Measurements from ENCODE around the gene TOX3. TPM values are rescaled to one million over a fixed set of nuclear protein-coding genes. Genes with fewer than 3 reads are reported as not detected.

Gene TOX3
- polyA plus RNA-seq, 3 donors, result 32.6 to 33.6 (median 32.8) TPM

DNA sequence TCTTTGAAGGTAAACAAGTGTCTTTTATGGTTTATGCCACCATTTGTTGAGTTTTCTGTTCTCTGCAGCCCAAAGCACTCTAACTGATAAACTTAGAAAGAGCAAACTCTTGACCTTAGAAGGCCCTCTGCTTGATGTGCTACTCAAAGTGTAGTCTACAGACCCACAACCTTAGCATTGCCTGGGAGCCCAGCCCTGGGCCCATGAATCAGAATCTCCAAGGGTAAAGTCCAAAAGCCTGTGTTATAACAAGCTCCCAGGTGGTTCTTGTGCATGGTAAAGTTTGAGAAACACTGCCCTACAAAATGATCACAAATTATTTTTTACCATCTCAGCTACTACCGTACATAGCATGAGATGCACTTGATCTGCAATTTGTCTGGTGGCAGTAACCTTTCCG, 6.0 kb downstream of the TOX3 start:
- no peak for DNase-seq (ENCODE audit: low read depth in 3 of 3, low spot score in 2 of 3)

DNA sequence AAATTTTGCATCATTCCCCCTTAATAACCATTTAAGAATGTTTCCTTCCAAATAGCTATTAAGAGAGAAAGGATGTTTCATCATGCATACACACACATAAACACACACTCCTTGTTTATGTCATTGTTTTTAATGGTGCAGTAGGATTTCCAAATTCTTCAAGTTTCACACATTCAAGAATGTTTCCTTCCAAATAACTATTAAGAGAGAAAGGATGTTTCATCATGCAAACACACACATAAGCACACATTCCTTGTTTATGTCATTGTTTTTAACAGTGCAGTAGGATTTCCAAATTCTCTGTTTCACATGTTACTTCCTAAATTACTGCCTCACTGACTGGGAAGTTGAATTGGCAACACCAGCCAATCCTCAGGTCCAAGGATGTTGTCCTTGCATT, 7.8 kb downstream of the TOX3 start:
- no peak for DNase-seq (ENCODE audit: low read depth in 3 of 3, low spot score in 2 of 3)

DNA sequence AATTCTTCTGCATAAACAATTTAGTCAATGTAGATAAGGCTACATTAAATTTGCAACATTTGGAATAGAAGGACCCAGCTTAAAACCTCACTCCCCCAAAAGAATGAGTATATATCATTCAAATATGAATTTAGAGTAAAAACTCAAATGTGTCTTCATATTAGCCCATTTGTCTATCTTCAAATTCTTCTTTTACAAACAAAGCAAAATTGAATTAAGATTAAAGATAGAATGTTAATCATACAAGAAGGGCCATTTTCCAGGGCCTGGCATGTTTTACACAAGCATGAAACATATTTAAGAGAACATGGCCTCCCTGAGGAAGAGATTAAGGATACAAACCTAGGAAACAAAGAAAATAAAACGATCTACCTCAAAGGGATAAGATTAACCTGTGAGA, 8.4 kb downstream of the TOX3 start:
- no peak for DNase-seq (ENCODE audit: low read depth in 3 of 3, low spot score in 2 of 3)

DNA sequence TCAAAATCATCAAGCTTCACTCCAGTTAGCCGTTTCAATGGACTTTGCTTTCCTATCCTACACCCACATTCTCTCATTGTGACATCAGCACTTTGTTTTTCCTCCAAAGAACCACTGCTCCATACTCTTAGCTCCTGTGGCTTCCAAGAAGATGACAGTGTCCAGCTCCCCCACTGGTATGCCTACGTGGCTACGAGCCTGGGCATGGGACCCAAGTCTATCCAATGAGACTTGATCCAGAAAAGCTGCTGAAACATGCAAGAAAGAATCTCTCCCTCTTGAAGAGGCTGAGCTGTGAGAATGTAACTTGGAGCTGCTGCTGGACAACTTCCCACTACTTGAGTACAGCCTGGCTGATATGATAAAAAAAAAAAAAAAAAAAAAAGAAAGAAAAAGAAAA, 9.4 kb downstream of the TOX3 start:
- DNase-seq (ENCODE audit: low read depth in 3 of 3, low spot score in 2 of 3), result no peak

DNA sequence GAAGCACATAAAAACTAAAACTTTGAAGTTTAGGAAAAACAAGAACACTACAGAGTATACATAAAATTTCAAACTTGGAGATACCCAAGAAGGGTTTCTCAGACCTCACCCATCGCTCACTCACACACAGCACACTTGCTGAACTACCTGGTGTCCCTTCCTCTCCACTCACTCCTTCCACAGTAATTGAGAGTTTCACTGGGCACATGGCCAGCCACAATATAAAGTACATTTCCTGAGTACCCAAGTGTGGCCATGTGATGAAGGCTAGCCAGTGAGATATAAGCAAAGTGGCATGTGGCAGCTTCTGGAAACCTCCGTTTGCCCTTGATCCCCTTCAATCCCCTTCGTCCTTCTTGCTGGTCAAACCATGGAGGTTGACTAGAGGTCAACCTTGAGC, 11.9 kb downstream of the TOX3 start:
- DNase-seq (ENCODE audit: low read depth in 3 of 3, low spot score in 2 of 3), result no peak

DNA sequence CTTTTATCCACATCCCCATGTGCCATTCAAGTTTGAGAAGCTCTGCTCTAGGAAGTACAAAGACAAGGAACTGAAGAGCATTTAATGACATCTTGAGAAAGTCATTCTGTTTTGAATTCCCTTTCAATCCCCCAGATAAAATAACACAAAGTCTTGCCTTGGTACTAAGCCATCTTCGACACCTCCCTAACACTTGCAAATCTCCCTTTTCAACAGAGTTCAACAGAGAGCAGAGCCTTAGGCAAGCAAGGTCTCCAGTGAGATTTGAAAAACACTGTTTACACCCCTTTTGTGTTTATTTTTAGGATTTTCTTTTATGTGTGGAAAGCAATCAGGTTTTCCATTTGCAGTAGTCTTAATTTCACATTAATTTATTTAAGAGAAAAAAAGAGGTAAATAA, 13.6 kb downstream of the TOX3 start:
- DNase-seq (ENCODE audit: low read depth in 3 of 3, low spot score in 2 of 3), result no peak

DNA sequence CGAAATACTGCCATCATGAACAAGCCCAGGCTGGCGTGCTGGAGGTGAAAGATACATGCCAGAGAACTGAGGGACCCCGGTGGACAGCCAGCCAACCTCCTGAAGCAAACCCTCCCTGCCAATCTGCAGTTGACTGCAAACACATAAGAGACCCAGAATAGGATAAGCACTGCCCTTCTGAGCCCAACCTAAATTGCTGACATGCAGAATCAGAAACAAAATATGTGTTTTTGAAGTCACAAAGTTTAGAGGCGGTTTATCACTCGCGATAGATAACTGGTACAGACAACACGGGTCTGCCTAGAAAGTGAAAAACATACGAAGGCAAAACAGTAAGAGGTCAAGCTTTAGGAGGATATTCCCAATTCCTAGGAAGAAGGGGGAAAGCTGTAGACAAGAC, 14.6 kb downstream of the TOX3 start:
- DNase-seq (ENCODE audit: low read depth in 3 of 3, low spot score in 2 of 3), result no peak

DNA sequence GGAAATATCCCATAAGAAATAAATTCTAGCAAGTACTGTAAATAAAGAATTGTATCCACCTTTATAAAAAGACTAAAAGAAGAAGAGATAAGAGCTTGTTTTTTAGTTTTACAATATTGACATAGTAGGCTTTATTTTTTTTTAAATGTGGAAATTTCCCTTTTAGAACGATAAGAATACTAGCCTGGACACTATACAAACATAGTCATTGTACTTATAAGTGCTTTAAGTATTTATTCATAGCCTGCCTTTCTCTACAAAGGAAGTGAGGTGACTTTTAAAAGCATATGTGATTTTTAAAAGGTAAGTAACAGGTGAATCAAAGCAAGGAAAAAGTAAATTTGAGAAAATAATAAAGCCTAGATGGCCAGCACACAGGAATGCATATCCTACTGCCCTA, 17.7 kb downstream of the TOX3 start:
- DNase-seq (ENCODE audit: low read depth in 3 of 3, low spot score in 2 of 3), result no peak

DNA sequence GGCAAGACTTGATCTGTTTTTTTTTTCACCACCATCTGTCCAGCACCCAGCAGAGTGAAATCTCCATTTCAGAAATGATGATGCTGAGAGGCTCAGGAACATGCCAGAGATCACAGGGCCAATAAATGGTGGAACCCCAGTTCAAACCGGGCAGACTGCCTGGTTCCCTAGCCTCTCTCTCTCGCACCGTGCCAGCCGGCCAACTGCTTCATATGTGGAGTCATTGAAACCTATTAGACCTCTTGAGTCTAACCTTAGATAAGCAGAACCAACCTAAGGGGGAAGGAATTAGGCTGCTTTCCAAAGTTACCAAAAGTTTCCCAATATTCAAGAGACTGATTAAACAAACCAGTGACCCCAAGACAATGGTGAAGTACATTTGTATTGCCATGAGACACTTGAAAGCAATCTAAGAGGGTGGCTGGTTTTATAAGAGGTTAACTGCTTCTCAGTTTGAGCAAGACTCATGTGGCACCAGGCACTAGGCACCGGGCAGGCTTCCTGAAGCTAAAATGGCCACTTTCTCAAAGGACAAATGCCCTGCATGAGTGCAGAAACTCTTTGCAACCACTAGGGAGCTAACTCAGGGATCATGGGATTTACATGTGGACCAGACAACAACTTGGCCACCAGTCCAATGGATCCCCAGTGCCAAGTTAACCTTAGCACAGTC, 18.4 kb downstream of the TOX3 start:
- no peak for DNase-seq (ENCODE audit: low read depth in 3 of 3, low spot score in 2 of 3)

DNA sequence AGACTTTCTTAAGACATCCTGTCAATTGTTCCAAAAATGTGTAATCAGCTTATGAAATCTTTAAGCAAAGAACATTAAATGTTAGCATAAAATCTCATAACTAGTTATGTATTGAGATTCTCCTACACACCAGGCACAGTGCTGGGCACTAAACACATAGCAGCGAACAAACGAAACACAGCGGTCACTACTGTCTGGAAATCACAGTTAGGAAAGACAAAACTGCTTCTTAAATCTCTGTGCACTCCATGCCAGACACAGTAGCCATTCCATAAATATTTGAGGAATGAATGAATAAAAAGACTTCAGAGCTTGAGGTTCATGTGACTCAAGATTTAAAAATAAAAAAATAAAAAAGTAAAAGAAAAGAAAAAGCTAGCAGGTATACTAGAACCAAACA, 20.1 kb downstream of the TOX3 start:
- DNase-seq (ENCODE audit: low read depth in 3 of 3, low spot score in 2 of 3), result no peak

DNA sequence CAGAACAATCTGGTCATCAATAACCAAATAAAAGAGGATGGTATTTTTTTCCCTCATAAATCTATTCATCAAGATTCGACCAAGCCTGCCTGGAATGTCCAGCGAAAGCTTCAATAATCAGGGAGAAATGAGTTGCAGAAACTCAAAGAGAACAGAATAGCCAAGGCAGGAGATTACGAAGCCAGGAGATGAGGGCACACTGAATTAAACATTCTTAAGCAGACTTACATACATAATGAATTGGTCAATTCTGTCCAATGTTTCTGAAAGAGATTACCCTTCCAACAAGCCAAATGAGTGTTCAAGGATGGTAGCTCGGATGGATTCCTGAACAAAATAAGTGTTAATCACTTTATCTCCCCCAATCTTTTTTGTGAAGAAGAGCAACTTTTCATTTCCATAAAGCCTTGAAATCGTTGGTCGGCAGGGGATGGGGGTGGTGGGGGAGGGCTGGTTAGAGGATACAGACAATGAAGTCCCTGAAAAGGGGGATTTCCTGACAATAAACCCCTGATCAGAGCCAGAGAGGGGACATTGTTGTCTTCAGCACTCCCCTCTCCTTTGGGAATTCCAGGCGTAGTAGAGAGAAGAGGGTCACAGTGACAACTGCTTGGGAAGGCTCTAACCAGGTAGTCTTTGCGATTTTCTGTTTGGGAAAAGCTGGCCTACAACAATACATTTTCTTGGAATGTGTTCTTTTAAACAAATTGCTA, 20.7 kb downstream of the TOX3 start:
- no peak for DNase-seq (ENCODE audit: low read depth in 3 of 3, low spot score in 2 of 3)

DNA sequence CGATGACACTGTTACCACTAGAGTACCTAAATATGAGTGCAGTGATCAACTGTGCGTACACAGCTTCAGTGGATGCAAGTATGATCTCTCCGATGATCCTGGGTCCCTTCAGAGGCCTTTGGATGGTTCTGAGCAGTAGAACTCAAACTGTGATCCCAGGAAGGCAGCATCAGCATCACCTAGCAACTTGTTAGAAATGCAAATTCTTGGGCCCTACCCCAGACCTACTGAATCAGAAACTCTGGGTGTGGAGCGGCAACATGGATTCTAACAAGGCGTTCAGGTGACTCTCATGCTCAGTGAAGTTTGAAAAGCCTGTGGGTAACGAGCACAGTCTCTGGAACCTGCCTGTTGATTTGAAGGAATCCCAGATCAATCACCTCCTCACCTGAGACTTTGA, 25.4 kb downstream of the TOX3 start:
- DNase-seq (ENCODE audit: low read depth in 3 of 3, low spot score in 2 of 3), result no peak

DNA sequence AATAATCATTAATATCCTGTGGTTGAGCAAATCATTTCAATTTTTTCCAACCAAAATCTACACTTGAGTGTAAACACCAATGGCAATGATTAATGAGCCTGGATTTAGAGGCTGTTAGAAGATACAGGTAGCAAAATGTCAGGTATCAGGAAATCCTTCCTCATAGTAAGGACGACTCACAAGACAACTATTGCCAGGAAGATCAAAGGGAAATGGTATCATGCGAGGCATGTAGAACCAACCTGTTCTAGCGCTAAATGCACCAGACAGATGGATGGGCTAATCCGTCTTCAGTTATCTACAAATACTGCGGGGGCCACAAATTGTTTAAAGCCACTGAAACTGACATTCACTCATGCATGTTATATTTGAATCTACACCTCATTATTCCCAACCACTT, 28.1 kb downstream of the TOX3 start:
- DNase-seq (ENCODE audit: low read depth in 3 of 3, low spot score in 2 of 3), result no peak

DNA sequence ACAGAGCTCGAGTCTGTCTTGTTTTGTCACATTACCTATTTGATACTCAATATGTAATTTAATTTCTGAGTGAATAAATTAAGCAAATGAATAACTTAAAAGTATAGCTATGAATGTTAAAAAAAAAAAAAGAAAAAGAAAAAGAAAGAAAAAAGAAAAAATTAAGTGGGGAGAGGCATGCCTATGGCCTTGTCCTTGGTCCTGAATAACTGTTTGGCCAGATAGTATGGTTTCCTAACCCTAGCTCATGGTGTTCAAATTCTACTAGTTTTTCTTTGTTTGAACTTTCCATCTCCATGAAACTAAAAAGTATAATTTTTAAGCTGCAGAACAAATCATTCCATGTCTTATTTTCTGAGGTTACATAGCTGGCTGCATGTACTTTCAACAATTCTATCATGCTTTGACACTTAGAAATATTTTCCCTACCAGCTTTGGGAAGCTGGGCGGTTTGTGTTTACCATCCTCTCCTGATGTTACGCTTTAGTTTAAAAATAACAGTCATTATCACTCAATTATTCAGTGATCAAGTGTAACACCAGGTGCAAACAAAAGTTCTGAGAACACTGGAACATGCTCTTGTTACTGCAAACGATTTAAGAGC, 31.8 kb downstream of the TOX3 start:
- peak in 1 of 3 donors; percentile 10 for DNase-seq (ENCODE audit: low read depth in 3 of 3, low spot score in 2 of 3)

DNA sequence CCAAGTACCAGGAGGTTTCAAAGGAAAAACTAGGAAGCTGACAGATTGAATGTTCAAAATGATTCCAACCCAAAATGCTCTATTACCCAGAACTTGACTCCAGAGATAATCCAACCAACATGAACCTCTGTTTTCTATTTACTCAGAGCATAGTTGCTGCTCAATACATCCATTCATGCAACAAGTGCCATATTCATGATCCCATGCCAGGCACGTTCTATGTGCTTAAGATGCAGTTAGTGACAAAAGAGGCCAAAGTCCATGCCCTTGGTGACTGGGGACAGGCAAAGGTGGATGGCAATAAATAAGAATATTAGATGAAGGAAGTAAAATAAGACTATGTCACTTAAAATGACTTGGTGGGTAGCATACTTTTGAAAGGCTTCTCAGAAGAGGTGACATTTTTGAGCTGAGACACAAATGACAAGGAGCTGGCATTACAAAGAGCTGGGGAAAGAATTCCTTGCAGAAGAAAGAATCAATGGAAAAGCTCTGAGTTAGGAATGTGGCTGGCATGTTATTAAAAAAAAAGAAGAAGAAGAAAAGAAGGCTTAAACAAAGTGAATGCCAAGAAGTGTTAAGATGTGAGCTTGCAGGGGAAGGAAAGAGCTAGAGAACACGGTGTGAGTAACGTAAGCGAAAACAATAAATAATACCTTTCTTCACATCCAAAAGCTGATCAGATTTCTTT, 34.5 kb downstream of the TOX3 start:
- no peak for DNase-seq (ENCODE audit: low read depth in 3 of 3, low spot score in 2 of 3)

DNA sequence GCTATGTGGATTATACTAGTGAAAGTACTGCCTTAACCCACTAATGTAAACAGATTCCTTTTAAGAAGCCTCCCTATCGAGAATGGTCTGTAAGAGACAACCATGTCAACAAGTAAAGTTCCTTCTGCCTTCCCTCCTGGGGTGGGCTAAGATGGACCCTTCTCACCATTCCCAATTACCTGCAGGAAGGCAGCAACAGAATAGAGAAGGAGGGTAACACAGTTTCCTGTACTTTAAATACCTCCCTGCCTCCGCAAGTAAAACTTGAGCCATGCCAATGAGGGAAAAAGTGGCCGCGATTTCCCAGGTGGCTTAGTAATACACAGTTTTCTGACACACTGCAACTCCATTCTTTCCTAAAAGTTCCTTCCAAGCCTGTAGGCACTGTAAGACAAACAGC, 45.2 kb downstream of the TOX3 start:
- DNase-seq (ENCODE audit: low read depth in 3 of 3, low spot score in 2 of 3), result no peak

DNA sequence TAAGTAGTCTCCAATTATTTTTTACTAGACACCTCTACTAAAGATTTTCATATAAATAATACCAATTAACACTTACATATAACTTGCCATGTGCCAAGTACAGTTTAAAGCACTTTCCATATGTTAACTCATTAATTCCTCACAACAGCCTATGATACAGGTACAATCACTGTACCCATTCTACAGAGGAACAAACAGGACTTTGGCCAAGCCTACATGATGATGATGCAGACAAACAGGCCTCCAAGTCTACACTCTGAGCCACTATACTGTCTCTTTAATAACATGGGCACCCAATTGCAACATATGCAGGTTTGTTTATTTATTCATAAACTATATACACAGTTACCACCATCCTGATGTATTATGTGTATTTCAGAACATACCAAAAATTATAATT, 46.0 kb downstream of the TOX3 start:
- no peak for DNase-seq (ENCODE audit: low read depth in 3 of 3, low spot score in 2 of 3)

DNA sequence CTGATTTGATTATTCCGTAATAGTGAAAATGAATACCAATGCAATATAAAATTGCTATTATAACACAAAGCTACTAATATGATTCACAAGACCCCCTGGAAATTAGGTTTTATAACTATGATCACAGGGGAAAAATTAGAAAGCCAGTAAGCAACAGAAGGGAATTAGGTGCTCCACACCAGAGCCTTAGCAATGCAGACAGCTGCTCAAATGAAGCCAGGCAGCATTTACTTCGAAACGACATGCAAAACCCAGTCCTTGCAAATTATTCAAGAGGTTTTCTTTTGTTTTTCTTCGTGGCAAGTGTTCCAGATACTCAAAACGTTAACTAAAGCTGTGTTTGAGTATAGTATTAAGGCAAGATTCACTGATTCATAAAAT, 47.9 kb downstream of the TOX3 start:
- DNase-seq (ENCODE audit: low read depth in 3 of 3, low spot score in 2 of 3), result no peak

DNA sequence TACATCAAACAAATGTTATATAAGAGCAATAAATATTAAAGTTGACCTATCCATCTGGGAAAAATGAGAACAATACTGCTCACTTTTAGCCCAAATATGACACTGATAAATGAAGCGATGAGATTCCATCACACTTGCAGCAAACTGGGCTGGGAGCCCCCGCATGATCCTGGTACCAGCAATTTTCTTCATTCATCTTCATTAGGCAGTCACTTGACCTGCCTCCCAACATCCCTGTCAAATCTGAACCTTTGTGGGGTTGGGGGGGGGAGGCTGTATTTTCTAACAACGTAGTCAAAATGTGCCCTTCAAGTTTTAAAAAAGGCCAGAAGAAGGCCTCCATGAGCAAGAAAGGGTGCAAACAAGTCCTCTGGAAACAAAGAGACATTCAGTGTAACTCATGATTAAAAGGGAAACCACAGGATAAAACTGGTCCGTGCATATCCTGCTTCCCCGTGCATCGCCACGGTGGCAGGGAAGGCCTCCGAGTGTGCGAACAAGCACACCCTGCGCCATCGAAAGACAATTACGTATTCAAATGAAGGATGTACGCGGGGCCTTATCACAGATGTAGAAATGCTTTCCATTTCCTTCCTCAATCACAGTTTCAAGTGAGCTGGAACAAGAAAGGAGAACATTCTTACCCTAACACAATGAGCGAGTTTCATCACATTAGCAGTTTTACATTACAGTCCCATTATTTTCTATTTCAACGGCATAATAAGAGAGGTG, 48.4 kb downstream of the TOX3 start:
- no peak for DNase-seq (ENCODE audit: low read depth in 3 of 3, low spot score in 2 of 3)

DNA sequence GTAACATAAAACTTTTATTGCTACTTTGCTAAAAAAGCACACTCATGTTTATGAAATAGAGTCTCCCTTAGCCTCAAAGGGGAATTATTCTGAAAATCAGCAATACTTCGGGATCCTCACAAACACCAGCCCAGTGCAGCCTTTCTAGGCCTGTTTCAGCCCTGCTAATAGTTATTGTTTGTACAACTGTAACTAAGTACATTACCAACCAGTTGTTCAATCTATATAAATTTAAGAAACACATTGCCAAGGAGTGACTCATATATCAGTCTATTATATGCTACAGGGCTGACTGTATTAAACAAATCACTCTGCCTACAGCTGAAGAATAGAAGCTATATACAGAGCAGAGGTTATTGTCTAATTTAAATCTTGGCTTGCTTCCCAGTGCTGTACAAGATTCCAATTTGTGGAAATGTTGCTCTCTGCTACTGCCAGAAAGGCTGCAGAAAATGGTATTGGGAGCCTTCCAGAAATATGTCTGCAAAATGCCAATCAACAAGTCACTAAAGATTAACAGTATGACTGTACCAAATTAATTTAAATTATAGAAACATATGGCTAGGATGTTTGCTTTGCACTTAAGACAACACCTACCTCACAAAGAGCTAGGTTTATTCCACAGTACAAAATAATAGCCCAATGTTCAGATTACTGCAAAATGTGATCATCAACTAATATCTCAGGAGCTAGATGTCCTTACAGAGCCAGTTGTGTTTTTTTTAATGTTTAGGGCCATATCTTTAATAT, 49.7 kb downstream of the TOX3 start:
- peak; percentile 23 to 33 (median 23) for DNase-seq (ENCODE audit: low read depth in 3 of 3, low spot score in 2 of 3)
